Kidney (tissue), 14 donors: ENCODE measurements around the gene LMX1B. TPM values are rescaled to one million over a fixed set of nuclear protein-coding genes. Genes with fewer than 3 reads are reported as not detected.

Experiments used
- DNase-seq, 5 donors: peaks; one replicate each; pipeline ENCODE4 v3.0.0-alpha.2; 2013 to 2020
- FAIRE-seq: peaks from 2 replicates; lab custom pipeline; 2012; peaks lifted over from hg19 to GRCh38; lab: Jason Lieb, UNC
- H3K27ac ChIP-seq, 2 donors: one replicate each; pipeline ENCODE4 v1.7.0; 2013; ENCODE audit warnings: low read depth in 2 of 2, low read length in 2 of 2, inconsistent platforms in 1 of 2
- H3K27me3 ChIP-seq: one replicate; pipeline ENCODE4 v1.7.1; 2013; ENCODE audit warnings: low read length, inconsistent platforms; ENCODE audit not compliant: control insufficient read depth, insufficient read depth
- H3K36me3 ChIP-seq, 3 donors: one replicate each; pipeline versions ENCODE4 v1.7.0 to v1.7.1; 2013; ENCODE audit warnings: low read length in 3 of 3, control low read depth in 1 of 3, inconsistent platforms in 1 of 3; ENCODE audit not compliant: insufficient read depth in 3 of 3, control insufficient read depth in 2 of 3
- H3K4me1 ChIP-seq, 3 donors: one replicate each; pipeline versions ENCODE4 v1.7.0 to v1.7.1; 2013; ENCODE audit warnings: low read length in 3 of 3, inconsistent platforms in 1 of 3, low read depth in 1 of 3; ENCODE audit not compliant: control insufficient read depth in 2 of 3, insufficient read depth in 2 of 3
- H3K4me3 ChIP-seq, 3 donors: one replicate each; pipeline versions ENCODE4 v1.7.0 to v1.8.1; 2013; ENCODE audit warnings: low read length in 3 of 3, control low read depth in 1 of 3, inconsistent platforms in 1 of 3
- H3K9ac ChIP-seq, 3 donors: one replicate each; pipeline versions ENCODE4 v1.7.0 to v1.7.1; 2013; ENCODE audit warnings: low read length in 3 of 3, control low read depth in 1 of 3, inconsistent platforms in 1 of 3
- H3K9me3 ChIP-seq, 3 donors: one replicate each; pipeline versions ENCODE4 v1.7.0 to v1.7.1; 2013; ENCODE audit warnings: low read length in 3 of 3, control low read depth in 1 of 3, inconsistent platforms in 1 of 3; ENCODE audit not compliant: control insufficient read depth in 2 of 3, insufficient read depth in 1 of 3
- intact Hi-C: fragments of 100-400 bp; cut with DNase I; formaldehyde crosslinking; loops from one replicate; pipeline ENCODE4 v1.11.1; 2022
- polyA plus RNA-seq: library from polyadenylated mRNA; stranded (reverse); fragments of 350-450 nt; fragmentation: Illumina TruSeq; extraction: RNeasy Lipid Tissue Mini Kit (QIAGEN cat#74804); gene quantifications from one replicate; pipeline ENCODE4 v1.2.3, GENCODE V29; 2014; ENCODE audit warnings: low read depth, low replicate concordance; ENCODE audit not compliant: insufficient read depth
- total RNA-seq: library from RNA; stranded (reverse); fragmentation: NEBNext Ultra II Directional; extraction: Animal tissue kit (Norgen Biotek cat#: 25700); gene quantifications from one replicate; pipeline ENCODE4 v1.2.1, GENCODE V29; 2021
- TF ChIP-seq, protein P1 (sequence below): IDR thresholded peaks from 3 replicates; pipeline ENCODE4 v1.5.1; 2012; ENCODE audit warnings: mild to moderate bottlenecking, moderate library complexity, borderline replicate concordance; ENCODE audit not compliant: insufficient read depth; ENCODE audit errors: extremely low read depth
- donor health status: control.
- donor health status: control.
- donor health status: control.
- donor health status: control.
- donor health status: control.
- donor health status: DM: yes; HTN: yes; CAD: no.
- donor health status: Normal renal cell carcinoma (clear cell type).

The LMX1B gene
- total and polyA plus RNA-seq, 2 donors from 2014 or later = 0.57 to 2.6 TPM

DNA sequence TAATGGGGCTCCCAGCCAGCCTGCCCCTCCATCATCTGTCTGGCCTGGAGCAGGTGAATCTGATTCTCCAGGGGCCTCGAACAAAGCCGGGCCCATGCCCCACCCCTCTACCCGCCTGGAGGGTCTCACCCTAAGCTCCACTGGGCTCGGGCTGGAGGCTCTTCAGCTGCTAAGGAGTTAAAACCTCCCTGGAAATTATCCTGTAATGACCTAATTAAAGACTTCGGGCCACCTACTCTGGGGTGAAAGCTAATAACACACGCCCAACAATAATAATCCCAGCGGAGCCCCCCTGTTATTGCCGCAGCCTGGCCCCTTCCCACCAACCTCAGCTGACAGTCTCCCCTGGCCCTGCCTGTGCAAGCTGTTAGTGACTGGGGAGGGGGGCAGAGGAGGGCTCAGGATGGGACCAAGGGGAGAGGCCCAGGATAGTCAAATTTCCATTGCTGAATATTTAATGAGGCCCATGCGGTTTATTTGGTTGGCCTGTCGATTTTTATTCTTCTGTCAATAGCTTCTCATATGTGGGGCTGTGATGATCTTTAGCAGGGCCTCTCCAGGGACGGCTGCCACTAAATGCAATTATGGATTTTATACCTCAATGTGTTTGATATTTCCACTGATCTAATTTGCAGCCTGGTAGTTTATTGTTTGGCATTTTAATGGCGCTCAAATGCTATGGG lies 25.7 kb downstream of the LMX1B start:
- no peaks in the 10 kb centered on the region for H3K27me3 ChIP-seq
- H3K9ac ChIP-seq = no peak overlapping the region
- H3K4me1 ChIP-seq = no peaks in the 10 kb centered on the region
- H3K36me3 ChIP-seq = no peaks in the 10 kb centered on the region
- H3K27ac ChIP-seq = no peak overlapping the region
- FAIRE-seq (no peak), DNase-seq (no peak)
- intact Hi-C loops = no loop called here
- H3K4me3 ChIP-seq = no peak overlapping the region
- H3K9me3 ChIP-seq = no peaks in the 10 kb centered on the region
- TF ChIP-seq, protein P1, sequence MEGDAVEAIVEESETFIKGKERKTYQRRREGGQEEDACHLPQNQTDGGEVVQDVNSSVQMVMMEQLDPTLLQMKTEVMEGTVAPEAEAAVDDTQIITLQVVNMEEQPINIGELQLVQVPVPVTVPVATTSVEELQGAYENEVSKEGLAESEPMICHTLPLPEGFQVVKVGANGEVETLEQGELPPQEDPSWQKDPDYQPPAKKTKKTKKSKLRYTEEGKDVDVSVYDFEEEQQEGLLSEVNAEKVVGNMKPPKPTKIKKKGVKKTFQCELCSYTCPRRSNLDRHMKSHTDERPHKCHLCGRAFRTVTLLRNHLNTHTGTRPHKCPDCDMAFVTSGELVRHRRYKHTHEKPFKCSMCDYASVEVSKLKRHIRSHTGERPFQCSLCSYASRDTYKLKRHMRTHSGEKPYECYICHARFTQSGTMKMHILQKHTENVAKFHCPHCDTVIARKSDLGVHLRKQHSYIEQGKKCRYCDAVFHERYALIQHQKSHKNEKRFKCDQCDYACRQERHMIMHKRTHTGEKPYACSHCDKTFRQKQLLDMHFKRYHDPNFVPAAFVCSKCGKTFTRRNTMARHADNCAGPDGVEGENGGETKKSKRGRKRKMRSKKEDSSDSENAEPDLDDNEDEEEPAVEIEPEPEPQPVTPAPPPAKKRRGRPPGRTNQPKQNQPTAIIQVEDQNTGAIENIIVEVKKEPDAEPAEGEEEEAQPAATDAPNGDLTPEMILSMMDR = no peak

DNA sequence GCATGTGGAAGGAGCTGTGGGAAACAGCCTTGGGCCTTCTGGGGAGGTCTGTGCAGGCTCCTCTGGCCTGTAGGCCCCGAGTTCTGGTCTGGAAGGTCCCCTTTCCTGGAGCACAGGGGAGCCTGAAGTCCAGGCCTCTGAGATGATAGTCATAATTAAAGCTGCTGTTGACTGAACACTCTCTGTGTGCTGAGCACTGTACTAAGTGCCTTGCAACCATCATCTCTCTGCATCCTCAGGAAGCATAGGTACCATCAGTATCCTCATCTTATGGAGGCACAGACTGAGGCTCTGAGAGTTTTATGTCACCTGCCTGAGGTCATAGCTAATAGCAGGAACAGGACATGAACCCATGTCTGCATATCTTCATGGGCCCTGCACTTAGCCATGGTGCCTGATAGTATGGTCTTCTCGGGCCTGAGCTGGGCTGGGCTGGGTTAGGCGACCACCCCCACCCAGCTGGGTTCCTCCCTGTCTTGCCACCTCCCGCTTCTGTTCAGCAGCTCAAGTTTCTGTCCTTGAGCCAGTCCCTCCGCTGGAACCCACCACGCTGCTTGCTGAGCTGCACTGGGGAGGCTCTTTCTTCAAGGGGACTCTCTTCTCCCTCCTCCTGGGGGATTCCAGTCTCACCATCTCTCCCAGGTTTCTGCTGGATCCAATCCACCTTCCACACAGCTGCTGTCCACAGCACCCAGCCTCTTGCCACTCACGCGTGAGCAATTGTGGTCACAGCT lies 27.6 kb downstream of the LMX1B start:
- FAIRE-seq (no peak), DNase-seq (no peak)
- no peaks in the 10 kb centered on the region for H3K9me3 ChIP-seq
- no peak overlapping the region for H3K27ac ChIP-seq
- no peaks in the 10 kb centered on the region for H3K36me3 ChIP-seq
- no peak overlapping the region for H3K9ac ChIP-seq
- intact Hi-C loops = no loop called here
- H3K27me3 ChIP-seq = no peaks in the 10 kb centered on the region
- TF ChIP-seq, protein P1 = no peak
- no peaks in the 10 kb centered on the region for H3K4me1 ChIP-seq
- no peak overlapping the region for H3K4me3 ChIP-seq

DNA sequence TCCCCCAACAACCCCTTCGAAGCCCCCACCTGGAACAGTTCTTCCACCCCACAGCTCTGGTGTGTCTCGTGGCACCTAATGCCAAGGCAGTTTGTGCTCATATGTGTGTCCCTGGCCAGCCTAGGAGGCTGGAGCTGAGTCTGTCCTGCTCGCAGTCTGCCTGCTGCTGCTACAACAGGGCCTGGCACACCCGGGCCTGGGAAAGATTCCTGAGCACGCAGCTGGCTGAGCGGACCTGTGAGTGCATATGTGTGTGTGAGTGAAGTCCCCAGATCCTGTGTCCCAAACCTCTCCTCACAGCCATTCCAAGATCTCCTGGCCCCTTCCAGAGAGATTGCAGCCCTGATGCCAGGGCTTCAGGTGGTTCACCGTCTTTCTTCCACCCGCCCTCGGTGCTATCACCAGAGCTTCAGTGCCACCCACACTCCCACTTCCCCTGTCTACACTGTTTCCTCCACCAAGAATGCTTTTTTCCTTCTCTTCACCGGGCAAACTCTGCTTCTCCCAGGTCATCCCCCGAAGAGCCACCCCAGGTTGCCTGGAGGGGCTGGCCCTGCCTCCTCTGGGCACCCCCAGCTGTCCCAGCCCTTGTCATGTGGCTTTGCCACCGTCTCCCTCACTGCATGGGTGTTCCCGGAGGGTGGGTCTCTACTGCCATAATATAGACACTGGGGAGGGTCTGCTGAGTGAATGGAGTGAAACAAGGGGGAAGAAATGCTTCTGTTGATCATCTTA lies 28.4 kb downstream of the LMX1B start:
- DNase-seq (no peak), FAIRE-seq (no peak)
- H3K27me3 ChIP-seq = peaks cover 1% of the 10 kb centered on the region
- no peaks in the 10 kb centered on the region for H3K4me1 ChIP-seq
- no peak overlapping the region for H3K27ac ChIP-seq
- no peak overlapping the region for H3K4me3 ChIP-seq
- H3K36me3 ChIP-seq = no peaks in the 10 kb centered on the region
- H3K9ac ChIP-seq = no peak overlapping the region
- intact Hi-C loops = no loop called here
- H3K9me3 ChIP-seq = no peaks in the 10 kb centered on the region
- TF ChIP-seq, protein P1 = no peak
